Cortex of kidney (tissue), 1 donor: ENCODE results near the gene MYO9A.

Experiments
- DNase-seq: peaks from one replicate; lab custom pipeline; 2025; lab: John Stamatoyannopoulos, UW

Gene MYO9A

DNA sequence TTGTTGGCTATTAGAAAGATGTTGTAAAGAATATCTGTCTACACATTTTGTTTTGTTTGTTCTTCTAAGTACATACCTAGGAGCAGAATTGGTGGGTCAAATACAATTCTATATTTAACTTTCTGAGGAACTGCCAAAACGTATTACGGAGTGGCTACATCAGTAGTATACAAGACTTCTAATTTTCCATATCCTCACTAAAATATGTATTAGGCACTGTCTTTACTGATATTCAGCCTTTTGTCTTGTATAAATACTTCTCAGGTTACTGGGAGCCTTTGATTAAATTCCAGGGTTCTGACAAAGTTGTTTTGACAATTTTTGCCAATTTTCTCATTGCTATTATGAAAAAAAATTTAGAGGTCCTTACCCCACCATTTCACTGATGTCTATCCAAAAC lies 160.9 kb downstream of the MYO9A start:
- DNase-seq = no peak

DNA sequence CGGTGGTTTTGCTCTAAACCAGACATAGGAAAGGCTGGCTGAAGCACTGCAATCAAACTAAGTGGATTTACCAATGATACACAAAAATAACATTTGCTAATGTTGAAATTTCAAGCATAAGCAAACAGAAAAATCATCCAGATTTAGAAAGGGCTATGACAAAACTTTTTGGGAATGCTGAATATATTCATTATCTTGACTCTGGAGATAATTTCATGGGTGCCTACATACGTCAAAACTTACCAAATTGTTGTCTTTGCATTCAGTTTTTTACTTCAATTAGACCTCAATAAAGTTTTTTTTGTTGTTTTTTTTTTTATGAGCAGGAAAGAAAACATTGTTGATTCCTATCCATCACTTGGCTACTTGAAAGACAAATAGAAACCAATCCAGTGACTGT lies 166.8 kb downstream of the MYO9A start:
- DNase-seq = no peak

DNA sequence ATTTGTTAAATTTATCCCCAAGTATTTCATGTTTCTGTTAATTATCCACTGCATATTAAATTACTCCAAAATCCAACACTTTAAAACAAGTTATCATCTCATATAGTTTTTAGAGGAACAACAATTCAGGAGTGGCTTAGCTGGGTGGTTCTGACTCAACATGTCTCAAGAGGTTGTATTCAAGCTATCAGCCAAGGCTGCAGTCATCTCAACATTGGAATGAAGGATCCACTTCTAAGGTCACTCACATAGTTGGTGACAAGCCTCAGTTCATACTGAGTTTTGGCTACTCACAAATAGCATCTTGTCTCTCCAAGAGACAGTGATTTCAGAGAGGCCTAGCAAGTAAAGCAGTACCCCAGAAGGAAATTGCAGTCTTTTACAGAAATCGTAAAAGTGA lies 172.9 kb downstream of the MYO9A start:
- no peak for DNase-seq

DNA sequence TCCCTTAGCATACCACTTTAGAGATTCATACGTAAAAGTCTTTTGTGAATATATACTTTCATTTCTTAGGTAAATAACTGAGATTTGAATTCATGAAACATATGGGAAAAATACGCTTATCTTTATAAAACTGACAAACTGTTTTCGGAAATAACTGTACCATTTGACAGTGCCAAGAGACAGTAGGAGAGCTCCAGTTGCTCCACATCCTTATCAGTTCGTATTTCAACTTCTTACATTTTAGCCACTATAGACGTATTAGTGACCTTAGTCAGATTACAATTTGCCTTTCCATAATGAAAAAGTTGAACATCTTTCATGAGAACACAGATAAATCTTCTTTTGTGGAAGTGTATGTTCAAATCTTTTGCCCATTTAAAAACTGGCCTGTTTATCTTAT lies 174.1 kb downstream of the MYO9A start:
- DNase-seq = no peak

DNA sequence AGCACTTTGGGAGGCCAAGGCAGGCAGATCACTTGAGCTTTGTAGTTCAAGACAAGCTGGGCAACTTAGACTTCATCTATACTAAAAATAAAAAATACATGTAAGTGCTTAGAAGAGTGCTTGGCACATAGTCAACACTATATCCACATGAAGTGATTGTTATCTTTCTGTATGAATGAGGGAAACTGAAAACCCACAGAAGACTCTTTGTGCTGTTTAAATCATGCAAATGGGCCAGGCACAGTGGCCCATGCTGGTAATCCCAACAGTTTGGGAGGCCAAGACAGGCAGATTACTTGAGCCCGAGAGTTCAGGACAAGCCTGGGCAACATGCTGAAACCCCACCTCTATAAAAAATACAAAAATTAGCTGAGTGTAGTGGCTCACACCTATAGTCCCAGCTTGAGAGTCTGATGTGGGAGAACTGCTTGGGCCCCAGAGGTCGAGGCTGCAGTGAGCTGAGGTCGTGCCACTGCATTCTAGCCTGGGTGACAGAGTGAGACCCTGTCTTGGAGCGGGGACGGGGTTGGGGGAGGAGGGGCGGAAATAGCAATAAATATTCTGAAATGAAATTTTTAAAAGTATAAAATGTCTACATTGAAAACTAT lies 177.9 kb downstream of the MYO9A start:
- no peak for DNase-seq

- DNase-seq = no peak
These were observed 180.2 kb downstream of the MYO9A start for GRCh38 chr15:71937650-71938311.

GRCh38 chr15:71934446-71934845 lies 183.5 kb downstream of the MYO9A start:
- DNase-seq = no peak

GRCh38 chr15:71932689-71933088 lies 185.3 kb downstream of the MYO9A start:
- no peak for DNase-seq

GRCh38 chr15:71931261-71931660 lies 186.7 kb downstream of the MYO9A start:
- DNase-seq = no peak

GRCh38 chr15:71925145-71925544 lies 192.8 kb downstream of the MYO9A start:
- DNase-seq = no peak

DNA sequence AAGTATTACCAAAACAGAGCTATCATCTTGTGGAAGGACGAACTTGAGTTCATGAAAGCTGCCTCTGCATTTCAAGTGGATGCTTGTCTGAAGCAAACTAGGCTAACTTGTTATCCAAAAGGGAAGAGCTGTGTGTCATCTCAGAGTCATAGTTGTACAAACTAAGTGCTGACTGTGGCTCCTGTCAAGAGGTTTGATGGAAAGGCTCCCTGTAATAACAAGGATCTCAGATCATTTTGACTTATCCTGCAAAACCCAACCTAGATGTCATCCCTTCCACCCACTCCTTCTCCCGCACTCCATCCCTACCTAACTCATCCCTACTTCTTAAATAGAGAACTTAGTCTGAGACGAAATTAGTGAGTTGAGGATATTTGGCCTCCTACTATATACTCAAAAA lies 196.8 kb downstream of the MYO9A start:
- no peak for DNase-seq

DNA sequence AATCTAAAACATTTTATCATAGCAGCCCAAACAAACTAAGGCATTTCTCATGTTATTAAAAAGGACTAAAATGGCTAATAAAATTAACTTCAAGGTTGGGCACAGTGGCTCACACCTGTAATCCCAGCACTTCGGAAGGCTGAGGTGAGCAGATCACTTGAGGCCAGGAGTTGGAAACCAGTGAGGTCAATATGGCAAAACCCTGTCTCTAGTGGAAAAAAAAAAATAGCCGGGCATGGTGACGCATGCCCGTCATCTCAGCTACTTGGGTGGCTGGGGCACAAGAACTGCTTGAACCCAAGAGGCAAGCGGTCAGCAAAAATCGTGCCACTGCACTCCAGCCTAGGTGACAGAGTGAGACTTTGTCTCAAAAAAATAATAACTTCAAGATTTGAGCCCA lies 197.4 kb downstream of the MYO9A start:
- no peak for DNase-seq

DNA sequence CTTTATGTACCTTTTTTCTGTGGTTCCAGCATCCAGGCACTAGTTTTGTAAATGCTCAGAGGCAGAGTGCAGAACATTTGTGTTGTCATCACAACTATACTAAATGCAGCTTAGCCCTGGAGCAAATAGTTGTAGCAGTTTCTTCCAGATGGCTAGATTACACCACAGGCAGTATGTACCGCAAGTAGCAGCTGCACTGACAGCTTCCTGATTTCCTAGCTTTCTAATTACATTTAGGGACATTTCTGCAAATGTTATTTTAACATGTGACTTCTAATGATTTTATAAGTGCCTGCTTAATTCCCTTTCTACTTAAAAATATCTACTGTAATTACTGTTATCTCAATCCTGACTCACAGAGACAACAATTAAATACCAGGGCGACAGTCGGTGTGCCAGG lies 201.1 kb downstream of the MYO9A start:
- DNase-seq = no peak

GRCh38 chr15:71914092-71914491 lies 203.9 kb downstream of the MYO9A start:
- DNase-seq = no peak

DNA sequence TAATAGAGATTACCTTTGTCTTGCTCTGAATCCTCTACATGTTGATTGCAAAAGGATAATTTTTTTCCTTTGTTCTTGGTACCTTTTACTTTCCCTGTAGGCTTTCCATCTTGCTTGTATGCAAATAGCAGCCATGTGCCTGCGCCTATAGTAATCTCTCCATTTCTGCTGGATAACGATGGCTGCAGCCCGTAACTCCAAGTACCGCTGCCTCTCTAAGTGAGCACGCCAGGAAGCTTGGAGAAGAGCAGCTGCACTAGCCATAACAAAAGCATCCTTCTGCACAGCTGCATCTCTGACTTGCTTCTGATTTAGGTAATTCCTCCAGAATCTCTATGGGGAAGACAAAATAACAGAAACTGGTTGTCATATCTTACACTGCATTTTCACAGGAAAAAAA lies 218.3 kb downstream of the MYO9A start:
- DNase-seq = no peak

- DNase-seq = no peak
These were observed 224.3 kb downstream of the MYO9A start for GRCh38 chr15:71893691-71894090.

- DNase-seq = no peak
These were observed 225.6 kb downstream of the MYO9A start for GRCh38 chr15:71892335-71892734.

DNA sequence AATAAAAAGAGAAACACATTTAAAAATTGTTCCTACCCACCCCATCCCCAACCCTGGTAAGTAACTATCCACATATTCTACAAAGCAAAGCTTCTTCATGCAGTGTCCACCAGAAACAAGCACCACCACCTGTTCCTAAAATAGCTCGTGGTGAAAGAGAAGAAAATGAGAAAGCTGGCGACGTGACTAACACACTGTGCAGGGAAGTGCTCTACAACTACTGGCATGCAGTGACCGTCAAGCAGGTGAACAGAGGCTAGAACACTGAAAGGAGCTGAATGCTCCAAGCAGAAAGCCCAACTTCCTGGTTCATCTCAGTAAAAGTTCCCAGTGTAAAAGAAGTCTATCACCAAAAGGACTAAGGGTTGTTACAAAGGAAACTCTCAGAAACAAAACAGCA lies 226.9 kb downstream of the MYO9A start:
- no peak for DNase-seq

- no peak for DNase-seq
These were observed 228.0 kb downstream of the MYO9A start for GRCh38 chr15:71889947-71890346.

- no peak for DNase-seq
These were observed 228.6 kb downstream of the MYO9A start for GRCh38 chr15:71889385-71889784.

GRCh38 chr15:71888797-71889196 lies 229.2 kb downstream of the MYO9A start:
- no peak for DNase-seq

- no peak for DNase-seq
These were observed 232.6 kb downstream of the MYO9A start for GRCh38 chr15:71885390-71885789.

GRCh38 chr15:71883447-71883846 lies 234.5 kb downstream of the MYO9A start:
- DNase-seq = no peak

- DNase-seq = no peak
These were observed 237.7 kb downstream of the MYO9A start for GRCh38 chr15:71880276-71880675.
